Colonic mucosa (tissue), 4 donors: Measurements from ENCODE around the gene IRF4. TPM values are rescaled to one million over a fixed set of nuclear protein-coding genes. Genes with fewer than 3 reads are reported as not detected.

ENCODE experiments used
- DNase-seq: peaks from one replicate; pipeline ENCODE4 v3.0.0-alpha.2; 2020
- H3K27ac ChIP-seq: fragments of 200-600 bp; one replicate; pipeline ENCODE4 v1.8.0; 2021
- H3K27me3 ChIP-seq: fragments of 200-600 bp; one replicate; pipeline ENCODE4 v1.8.0; 2021
- H3K36me3 ChIP-seq: fragments of 200-600 bp; one replicate; pipeline ENCODE4 v1.8.0; 2021
- H3K4me1 ChIP-seq: fragments of 200-600 bp; one replicate; pipeline ENCODE4 v1.8.0; 2021; ENCODE audit warnings: mild to moderate bottlenecking
- H3K4me3 ChIP-seq: fragments of 200-600 bp; one replicate; pipeline ENCODE4 v1.8.0; 2021
- H3K9ac ChIP-seq, 2 donors: one replicate each; pipeline ENCODE4 v1.7.0; 2013; ENCODE audit warnings: control low read depth in 2 of 2, low read depth in 2 of 2, low read length in 2 of 2
- H3K9me3 ChIP-seq: fragments of 200-600 bp; one replicate; pipeline ENCODE4 v1.8.0; 2021
- CTCF ChIP-seq: fragments of 200-600 bp; IDR thresholded peaks from one replicate; pipeline ENCODE4 v1.8.0; 2022; ENCODE audit warnings: antibody characterized with exemption, mild to moderate bottlenecking
- intact Hi-C: fragments of 100-400 bp; cut with DNase I; formaldehyde crosslinking; loops from one replicate; pipeline ENCODE4 v1.14.1; 2022
- total RNA-seq, 2 donors: library from RNA; stranded (reverse); fragmentation: NEBNext Ultra II Directional in 1 of 2; extraction: Animal tissue kit (Norgen Biotek cat#: 25700) in 1 of 2; gene quantifications; one replicate each; pipeline ENCODE4 v1.2.1, GENCODE V29; 2021
- donor health status: healthy.
- donor health status: DM: no; HTN: no; CAD: no.
- donor health status: DM: no; HTN: no; CAD: no.

The IRF4 gene
- total RNA-seq, 2 donors from 2014 or later: 4.7 to 8.8 TPM

- Histone ChIP-seq H3K27ac (no peak overlapping the region), H3K9me3 (no peaks in the 10 kb centered on the region), H3K4me3 (no peak overlapping the region), H3K4me1 (no peaks in the 10 kb centered on the region), H3K27me3 (no peaks in the 10 kb centered on the region), H3K9ac (no peak overlapping the region), H3K36me3 (no peaks in the 10 kb centered on the region)
- no peak for TF ChIP-seq CTCF
- intact Hi-C loops: no loop called here
- no peak for DNase-seq
Observed at GRCh38 chr6:402901-403658, 11.5 kb downstream of the IRF4 start.

GRCh38 chr6:403659-404655, 12.4 kb downstream of the IRF4 start:
- no peaks in the 10 kb centered on the region for H3K4me1 ChIP-seq
- H3K9ac ChIP-seq: no peak overlapping the region
- intact Hi-C loops: no loop called here
- no peak overlapping the region for H3K27ac ChIP-seq
- DNase-seq: peak; percentile 42
- H3K27me3 ChIP-seq: no peaks in the 10 kb centered on the region
- no peak overlapping the region for H3K4me3 ChIP-seq
- no peaks in the 10 kb centered on the region for H3K9me3 ChIP-seq
- no peaks in the 10 kb centered on the region for H3K36me3 ChIP-seq
- TF ChIP-seq CTCF: no peak

GRCh38 chr6:404685-405423, 13.3 kb downstream of the IRF4 start:
- Histone ChIP-seq H3K4me3 (no peak overlapping the region), H3K4me1 (no peaks in the 10 kb centered on the region), H3K27ac (no peak overlapping the region), H3K27me3 (no peaks in the 10 kb centered on the region), H3K9me3 (no peaks in the 10 kb centered on the region), H3K9ac (no peak overlapping the region), H3K36me3 (no peaks in the 10 kb centered on the region)
- no peak for DNase-seq
- intact Hi-C loops: no loop called here
- no peak for TF ChIP-seq CTCF

GRCh38 chr6:408148-408547, 16.6 kb downstream of the IRF4 start:
- Histone ChIP-seq H3K4me1 (no peaks in the 10 kb centered on the region), H3K36me3 (no peaks in the 10 kb centered on the region), H3K9me3 (no peaks in the 10 kb centered on the region), H3K9ac (no peak overlapping the region), H3K4me3 (no peak overlapping the region), H3K27me3 (no peaks in the 10 kb centered on the region), H3K27ac (no peak overlapping the region)
- intact Hi-C loops: no loop called here
- TF ChIP-seq CTCF: no peak
- no peak for DNase-seq

GRCh38 chr6:408599-409102, 17.1 kb downstream of the IRF4 start:
- no peaks in the 10 kb centered on the region for H3K4me1 ChIP-seq
- no peak for TF ChIP-seq CTCF
- intact Hi-C loops: no loop called here
- no peaks in the 10 kb centered on the region for H3K9me3 ChIP-seq
- no peaks in the 10 kb centered on the region for H3K36me3 ChIP-seq
- H3K9ac ChIP-seq: no peak overlapping the region
- no peak for DNase-seq
- H3K27me3 ChIP-seq: no peaks in the 10 kb centered on the region
- H3K27ac ChIP-seq: no peak overlapping the region
- H3K4me3 ChIP-seq: no peak overlapping the region
